Aortic smooth muscle cell (primary cell): Measurements from ENCODE around the gene SLC6A19. TPM values are rescaled to one million over a fixed set of nuclear protein-coding genes. Genes with fewer than 3 reads are reported as not detected.

Experiments used
- total RNA-seq: library from RNA; depleted of rRNA; stranded (reverse); fragments of >200 nt; gene quantifications from 2 replicates; pipeline ENCODE4 v1.2.3, GENCODE V29; 2014

SLC6A19 gene
- total RNA-seq = not detected in 2 replicates

GRCh38 chr5:1201327-1202025 is at the start of gene SLC6A19:
SLC6A19 (plus strand) TSS chr5:1201595; CDS start chr5:1201651, 56 bp downstream.

GRCh38 chr5:1225081-1225480 is 23.7 kb downstream of the SLC6A19 start, which contains the start of gene SLC6A18:
SLC6A18 (plus strand) TSS chr5:1225381; CDS start chr5:1225478, 97 bp downstream.

Other genes starting within 250 kb of the SLC6A19 start
- gene NKD2, start 192.8 kb upstream of the SLC6A19 start, total RNA-seq = 0.13 and 3.7 TPM in 2 replicates
- gene SLC12A7, start 89.5 kb upstream of the SLC6A19 start, total RNA-seq = 12.4 and 13.9 TPM in 2 replicates
- not detected in 2 replicates for gene SLC6A18, start 23.8 kb downstream of the SLC6A19 start, total RNA-seq
- gene TERT, start 93.5 kb downstream of the SLC6A19 start, total RNA-seq = not detected in 2 replicates
- gene CLPTM1L, start 143.5 kb downstream of the SLC6A19 start, total RNA-seq = 250 and 324 TPM in 2 replicates
- gene SLC6A3, start 243.8 kb downstream of the SLC6A19 start, total RNA-seq = not detected in 2 replicates